Measurements from ENCODE around the gene IGF2BP2. TPM values are rescaled to one million over a fixed set of nuclear protein-coding genes. Genes with fewer than 3 reads are reported as not detected.

The IGF2BP2 gene
- total and polyA plus RNA-seq, 2 of the 13 experiments (the other 11 are each of a cell fraction or from before 2014, with no cell fraction given), result 6.5 to 46.0 TPM

DNA sequence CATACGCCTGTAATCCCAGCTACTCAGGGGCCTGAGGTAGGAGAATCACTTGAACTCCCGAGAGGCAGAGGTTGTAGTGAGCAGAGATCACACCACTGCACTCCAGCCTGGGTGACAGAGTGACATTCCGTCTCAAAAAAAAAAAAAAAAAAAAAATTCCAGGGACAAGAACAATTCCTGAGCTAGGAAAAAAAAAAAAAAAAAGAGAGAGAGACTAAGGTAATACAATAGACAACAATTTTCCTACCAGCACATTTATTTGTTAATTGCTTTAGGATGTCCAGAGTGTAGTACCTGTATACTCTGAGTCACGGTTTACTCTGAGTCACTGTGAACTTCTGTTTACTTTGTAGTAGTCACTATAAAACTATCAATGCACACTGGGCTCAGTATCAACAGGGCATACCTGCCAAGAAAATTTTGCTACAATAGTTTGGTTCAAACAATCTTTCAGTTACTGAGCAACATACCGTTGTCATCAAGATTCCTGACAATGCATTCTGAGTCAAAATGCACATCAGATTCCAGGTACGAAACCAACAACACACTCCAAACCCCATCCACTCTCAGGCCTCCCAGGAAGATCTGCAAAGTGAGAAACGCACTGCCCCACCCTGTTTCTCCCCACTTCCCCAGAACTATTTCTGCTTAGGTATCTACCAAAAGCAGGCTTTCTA is 28.3 kb downstream of the IGF2BP2 start (continued):
- TF ChIP-seq, protein P1, sequence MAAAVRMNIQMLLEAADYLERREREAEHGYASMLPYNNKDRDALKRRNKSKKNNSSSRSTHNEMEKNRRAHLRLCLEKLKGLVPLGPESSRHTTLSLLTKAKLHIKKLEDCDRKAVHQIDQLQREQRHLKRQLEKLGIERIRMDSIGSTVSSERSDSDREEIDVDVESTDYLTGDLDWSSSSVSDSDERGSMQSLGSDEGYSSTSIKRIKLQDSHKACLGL (CRISPR knock-in tag; IDR thresholded peaks at IDR 0.05), result no peak
- TF ChIP-seq PHF5A (CRISPR knock-in tag; IDR thresholded peaks at IDR 0.05; ENCODE audit: low read depth, unreplicated experiment) (peak; percentile 28), NKX3-1 (CRISPR knock-in tag; IDR thresholded peaks at IDR 0.05) (no peak), NCOR1 (IDR thresholded peaks at IDR 0.05; ENCODE audit: borderline replicate concordance, low read length) (peak; percentile 69; the same call in 1 of the 2 replicates), ETV5 (CRISPR knock-in tag; IDR thresholded peaks at IDR 0.05; ENCODE audit: borderline replicate concordance) (peak; percentile 17; the same call in 1 of the 2 replicates), SOX13 (IDR thresholded peaks at IDR 0.05) (peak; percentile 22; the same call in 1 of the 2 replicates), SOX13 (CRISPR knock-in tag; conservative IDR thresholded peaks at IDR 0.05 in 1 of 2, IDR thresholded peaks at IDR 0.05 in 1 of 2) (peak in 1 of 2 experiments; percentile 89; a peak in 2 of 4 replicates), ZMAT3 (CRISPR knock-in tag; conservative IDR thresholded peaks at IDR 0.05) (no peak; the same call in 1 of the 2 replicates), NFE2L2 (IDR thresholded peaks at IDR 0.05; ENCODE audit: low read length) (peak; percentile 48; the same call in 1 of the 2 replicates), FOXA1 (IDR thresholded peaks at IDR 0.05) (peak; percentile 90), FOXA1 (CRISPR knock-in tag; IDR thresholded peaks at IDR 0.05) (peak; percentile 83), FOXA3 (CRISPR knock-in tag; IDR thresholded peaks at IDR 0.05) (peak; percentile 89), SOX6 (IDR thresholded peaks at IDR 0.05) (peak; percentile 98; the same call in 1 of the 2 replicates), SOX6 (CRISPR knock-in tag; IDR thresholded peaks at IDR 0.05) (peak; percentile 96), SMARCE1 (IDR thresholded peaks at IDR 0.05; ENCODE audit: borderline replicate concordance) (peak; percentile 86; the same call in 1 of the 2 replicates), ZFY (CRISPR knock-in tag; IDR thresholded peaks at IDR 0.05) (no peak), FOXK1 (CRISPR knock-in tag; IDR thresholded peaks at IDR 0.05; ENCODE audit: borderline replicate concordance, low read depth) (peak; percentile 70; the same call in 1 of the 2 replicates)
- TF ChIP-seq, protein P2, sequence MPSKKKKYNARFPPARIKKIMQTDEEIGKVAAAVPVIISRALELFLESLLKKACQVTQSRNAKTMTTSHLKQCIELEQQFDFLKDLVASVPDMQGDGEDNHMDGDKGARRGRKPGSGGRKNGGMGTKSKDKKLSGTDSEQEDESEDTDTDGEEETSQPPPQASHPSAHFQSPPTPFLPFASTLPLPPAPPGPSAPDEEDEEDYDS (CRISPR knock-in tag; IDR thresholded peaks at IDR 0.05), result 0 out of 2 replicates have a peak, but pooled peaks have one; percentile 29
- TF ChIP-seq, protein P3, sequence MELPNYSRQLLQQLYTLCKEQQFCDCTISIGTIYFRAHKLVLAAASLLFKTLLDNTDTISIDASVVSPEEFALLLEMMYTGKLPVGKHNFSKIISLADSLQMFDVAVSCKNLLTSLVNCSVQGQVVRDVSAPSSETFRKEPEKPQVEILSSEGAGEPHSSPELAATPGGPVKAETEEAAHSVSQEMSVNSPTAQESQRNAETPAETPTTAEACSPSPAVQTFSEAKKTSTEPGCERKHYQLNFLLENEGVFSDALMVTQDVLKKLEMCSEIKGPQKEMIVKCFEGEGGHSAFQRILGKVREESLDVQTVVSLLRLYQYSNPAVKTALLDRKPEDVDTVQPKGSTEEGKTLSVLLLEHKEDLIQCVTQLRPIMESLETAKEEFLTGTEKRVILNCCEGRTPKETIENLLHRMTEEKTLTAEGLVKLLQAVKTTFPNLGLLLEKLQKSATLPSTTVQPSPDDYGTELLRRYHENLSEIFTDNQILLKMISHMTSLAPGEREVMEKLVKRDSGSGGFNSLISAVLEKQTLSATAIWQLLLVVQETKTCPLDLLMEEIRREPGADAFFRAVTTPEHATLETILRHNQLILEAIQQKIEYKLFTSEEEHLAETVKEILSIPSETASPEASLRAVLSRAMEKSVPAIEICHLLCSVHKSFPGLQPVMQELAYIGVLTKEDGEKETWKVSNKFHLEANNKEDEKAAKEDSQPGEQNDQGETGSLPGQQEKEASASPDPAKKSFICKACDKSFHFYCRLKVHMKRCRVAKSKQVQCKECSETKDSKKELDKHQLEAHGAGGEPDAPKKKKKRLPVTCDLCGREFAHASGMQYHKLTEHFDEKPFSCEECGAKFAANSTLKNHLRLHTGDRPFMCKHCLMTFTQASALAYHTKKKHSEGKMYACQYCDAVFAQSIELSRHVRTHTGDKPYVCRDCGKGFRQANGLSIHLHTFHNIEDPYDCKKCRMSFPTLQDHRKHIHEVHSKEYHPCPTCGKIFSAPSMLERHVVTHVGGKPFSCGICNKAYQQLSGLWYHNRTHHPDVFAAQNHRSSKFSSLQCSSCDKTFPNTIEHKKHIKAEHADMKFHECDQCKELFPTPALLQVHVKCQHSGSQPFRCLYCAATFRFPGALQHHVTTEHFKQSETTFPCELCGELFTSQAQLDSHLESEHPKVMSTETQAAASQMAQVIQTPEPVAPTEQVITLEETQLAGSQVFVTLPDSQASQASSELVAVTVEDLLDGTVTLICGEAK (IDR thresholded peaks at IDR 0.05), result no peak
- TF ChIP-seq, protein P3 (CRISPR knock-in tag; IDR thresholded peaks at IDR 0.05), result no peak; the same call in 1 of the 2 replicates
